Activated T-helper 1 cell treated with anti-CD3 and anti-CD28 coated beads, Interleukin-12 subunit alpha, Interleukin-12 subunit beta, Interleukin-2, Interleukin-4 antibody, amounts not matched to agents 30 ng/mL and 10 ng/mL and 1 ng/mL, durations not matched to agents 14 hours and 24 hours and 36 hours (primary cell): ENCODE results near the gene SPATC1L. TPM values are rescaled to one million over a fixed set of nuclear protein-coding genes. Genes with fewer than 3 reads are reported as not detected.
"Not testable (repeated sequence)": the region's sequence is repeated elsewhere in the genome, so short reads cannot be mapped to it uniquely, and the experiment has no call there.

Source experiments
- DNase-seq: peaks from one replicate; pipeline ENCODE4 v3.0.0; 2021; ENCODE audit warnings: low spot score
- H3K27ac Mint-ChIP-seq: one replicate; pipeline ENCODE4 v1.8.0; 2021; ENCODE audit warnings: mild to moderate bottlenecking, mixed read lengths
- H3K27me3 Mint-ChIP-seq: one replicate; pipeline ENCODE4 v1.8.0; 2022; ENCODE audit warnings: mild to moderate bottlenecking, moderate library complexity, mixed read lengths; ENCODE audit not compliant: insufficient read depth
- H3K36me3 Mint-ChIP-seq: one replicate; pipeline ENCODE4 v1.8.0; 2021; ENCODE audit warnings: low read depth, mixed read lengths
- H3K4me1 Mint-ChIP-seq: one replicate; pipeline ENCODE4 v1.8.0; 2021; ENCODE audit warnings: low read depth, mixed read lengths
- H3K4me3 Mint-ChIP-seq: one replicate; pipeline ENCODE4 v1.8.0; 2021; ENCODE audit warnings: mild to moderate bottlenecking, moderate library complexity, mixed read lengths
- H3K9me3 Mint-ChIP-seq: one replicate; pipeline ENCODE4 v1.8.0; 2021; ENCODE audit warnings: mixed read lengths
- intact Hi-C: fragments of 100-400 bp; cut with micrococcal nuclease; formaldehyde crosslinking; loops from one replicate; pipeline ENCODE4 v1.15.1; 2024
- total RNA-seq: library from RNA; stranded (reverse); gene quantifications from 2 replicates; pipeline ENCODE4 v1.2.3, GENCODE V29; 2022

Gene SPATC1L
- total RNA-seq, result 12.1 and 12.8 TPM in 2 replicates

DNA sequence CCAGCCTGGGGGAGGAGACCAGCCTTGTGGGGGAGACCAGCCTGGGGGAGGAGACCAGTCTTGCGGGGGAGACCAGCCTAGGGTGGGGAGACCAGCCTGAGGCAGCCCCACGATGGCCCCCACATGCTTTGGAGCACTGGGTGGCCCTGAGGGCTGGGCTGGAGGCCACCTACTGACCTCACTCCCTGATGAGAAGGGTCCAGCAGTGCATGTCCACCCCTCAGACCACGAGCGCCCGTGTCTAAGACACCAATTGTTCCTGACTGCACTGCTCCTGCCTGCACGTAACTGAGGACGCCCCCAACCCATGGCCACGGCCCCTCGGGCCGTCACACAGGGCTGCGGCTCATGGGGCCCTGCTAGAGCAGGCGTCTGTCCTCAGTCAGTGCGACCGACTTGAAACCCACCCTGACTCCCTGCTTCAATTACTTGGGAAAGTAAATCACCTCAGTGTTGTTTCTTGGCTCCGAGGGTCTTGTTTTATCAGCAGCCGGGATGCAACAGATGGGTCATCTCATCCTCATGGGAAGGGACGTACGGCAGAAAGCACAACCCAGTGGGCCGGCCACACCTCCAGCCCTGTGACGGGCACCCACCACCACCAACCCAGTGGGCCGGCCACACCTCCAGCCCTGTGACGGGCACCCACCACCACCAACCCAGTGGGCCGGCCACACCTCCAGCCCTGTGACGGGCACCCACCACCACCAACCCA, at the start of gene SPATC1L:
Gene SPATC1L, minus strand, starts transcription at position 550 of the 715 bp plus-strand sequence. CDS start 1,643 bp downstream, outside the sequence.
- Mint-ChIP-seq H3K4me3 (peak within 1 kb of the TSS; percentile 85), H3K9me3 (no peaks in the 10 kb centered on the region), H3K27me3 (no peaks in the 10 kb centered on the region), H3K4me1 (no peaks in the 10 kb centered on the region), H3K27ac (peak within 1 kb of the TSS; percentile 71), H3K36me3 (peaks cover 3% of the 10 kb centered on the region)
- intact Hi-C loops, result loop anchor here (1.0 kb wide), 4 partner anchors 41 to 211 kb away; partner anchors contain the start of genes LSS and PCNT
- DNase-seq, result no peak

DNA sequence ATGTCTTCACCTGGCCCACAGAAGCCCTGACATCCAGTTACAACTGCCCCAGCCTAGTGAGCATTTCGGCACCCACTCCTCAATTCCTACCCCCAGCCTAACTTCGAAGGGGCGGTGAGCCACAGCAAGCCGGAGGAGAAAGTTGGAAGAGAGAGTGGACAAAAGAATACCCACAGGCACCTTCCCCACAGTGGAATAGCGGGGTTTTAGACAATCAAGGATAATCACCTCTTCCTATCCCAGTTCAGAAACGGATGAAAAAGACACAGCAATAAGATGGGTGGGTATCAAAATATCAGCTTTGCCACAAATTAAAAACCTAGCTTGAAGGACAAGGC, 45.6 kb upstream of the SPATC1L start:
- peaks cover 48% of the 10 kb centered on the region for H3K36me3 Mint-ChIP-seq
- intact Hi-C loops, result loop anchor here (1.0 to 2.0 kb wide), 3 partner anchors 69 to 229 kb away; partner anchors contain the start of gene DIP2A
- peak overlapping the region; percentile 84 for H3K27ac Mint-ChIP-seq
- no peak for DNase-seq
- no peaks in the 10 kb centered on the region for H3K27me3 Mint-ChIP-seq
- H3K9me3 Mint-ChIP-seq, result no peaks in the 10 kb centered on the region
- peak overlapping the region; percentile 92 for H3K4me3 Mint-ChIP-seq
- H3K4me1 Mint-ChIP-seq, result peaks cover 68% of the 10 kb centered on the region

DNA sequence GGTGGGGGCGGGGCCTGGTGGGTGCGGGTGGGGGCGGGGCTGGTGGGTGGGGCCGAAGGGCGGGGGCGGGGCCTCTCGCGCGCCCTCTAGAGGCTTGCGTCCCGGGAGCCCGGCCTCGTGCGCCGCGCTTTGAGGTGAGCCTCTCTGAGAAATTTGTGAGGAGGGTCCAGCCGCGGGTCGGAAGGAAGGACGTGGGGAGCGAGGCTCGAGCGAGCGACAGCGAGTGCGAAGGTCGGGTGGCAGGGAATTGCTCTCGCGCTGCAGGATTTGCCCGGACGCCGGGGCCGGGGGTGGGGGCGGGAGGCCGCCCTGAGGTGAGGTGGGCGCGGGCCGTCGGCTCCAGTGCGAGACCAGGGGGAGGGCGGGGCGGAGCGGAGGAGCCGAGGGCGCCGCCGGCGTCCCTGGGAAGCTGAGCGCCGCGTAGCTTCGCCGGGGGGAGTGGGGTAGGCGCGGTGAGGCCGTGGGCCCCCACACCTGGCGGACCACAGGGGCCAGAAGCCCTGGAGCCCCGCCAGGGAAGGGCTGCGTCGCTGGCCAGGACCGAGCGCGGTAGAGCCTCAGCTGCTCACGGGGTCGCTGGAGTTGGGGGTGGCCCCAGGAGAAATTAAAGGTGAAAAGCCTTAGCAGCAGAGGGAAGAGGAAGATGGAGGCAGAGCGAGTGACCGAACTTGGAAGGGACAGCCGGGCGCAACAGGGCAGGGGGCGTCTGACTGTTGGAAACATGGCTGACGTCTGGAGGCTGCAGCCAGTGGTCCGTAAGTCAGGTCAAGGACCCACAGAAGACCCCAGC, 45.1 kb upstream of the SPATC1L start:
- peak overlapping the region; percentile 92 for H3K4me3 Mint-ChIP-seq
- H3K36me3 Mint-ChIP-seq, result peaks cover 42% of the 10 kb centered on the region
- peak overlapping the region; percentile 99 for H3K27ac Mint-ChIP-seq
- DNase-seq, result no peak
- H3K4me1 Mint-ChIP-seq, result peaks cover 68% of the 10 kb centered on the region
- intact Hi-C loops, result loop anchor here (1.0 to 2.0 kb wide), 3 partner anchors 69 to 229 kb away; partner anchors contain the start of gene DIP2A
- no peaks in the 10 kb centered on the region for H3K9me3 Mint-ChIP-seq
- H3K27me3 Mint-ChIP-seq, result no peaks in the 10 kb centered on the region

- Mint-ChIP-seq H3K9me3 (no peaks in the 10 kb centered on the region), H3K4me1 (peaks cover 60% of the 10 kb centered on the region), H3K4me3 (peak within 1 kb of the TSS; percentile 92), H3K36me3 (peaks cover 35% of the 10 kb centered on the region), H3K27ac (peak within 1 kb of the TSS; percentile 99), H3K27me3 (no peaks in the 10 kb centered on the region)
- DNase-seq, result peak; percentile 97
- intact Hi-C loops, result loop anchor here (1.0 to 2.0 kb wide), 8 partner anchors 25 to 255 kb away; partner anchors contain the start of genes DIP2A, PCNT, SPATC1L and YBEY
These were observed 44.2 kb upstream of the SPATC1L start, which contains the start of gene LSS for GRCh38 chr21:46228345-46229051. TSS of gene LSS (minus strand) at chr21:46228774. CDS start at chr21:46228745, 29 bp downstream.

- Mint-ChIP-seq H3K4me3 (peak overlapping the region; percentile 79), H3K9me3 (no peaks in the 10 kb centered on the region), H3K4me1 (peaks cover 56% of the 10 kb centered on the region), H3K27ac (peak overlapping the region; percentile 32), H3K36me3 (peaks cover 29% of the 10 kb centered on the region), H3K27me3 (no peaks in the 10 kb centered on the region)
- no peak for DNase-seq
- intact Hi-C loops, result loop anchor here (1.0 to 2.0 kb wide), 7 partner anchors 25 to 255 kb away; partner anchors contain the start of genes DIP2A, PCNT, SPATC1L and YBEY
These were observed 43.6 kb upstream of the SPATC1L start for GRCh38 chr21:46227811-46228344.

DNA sequence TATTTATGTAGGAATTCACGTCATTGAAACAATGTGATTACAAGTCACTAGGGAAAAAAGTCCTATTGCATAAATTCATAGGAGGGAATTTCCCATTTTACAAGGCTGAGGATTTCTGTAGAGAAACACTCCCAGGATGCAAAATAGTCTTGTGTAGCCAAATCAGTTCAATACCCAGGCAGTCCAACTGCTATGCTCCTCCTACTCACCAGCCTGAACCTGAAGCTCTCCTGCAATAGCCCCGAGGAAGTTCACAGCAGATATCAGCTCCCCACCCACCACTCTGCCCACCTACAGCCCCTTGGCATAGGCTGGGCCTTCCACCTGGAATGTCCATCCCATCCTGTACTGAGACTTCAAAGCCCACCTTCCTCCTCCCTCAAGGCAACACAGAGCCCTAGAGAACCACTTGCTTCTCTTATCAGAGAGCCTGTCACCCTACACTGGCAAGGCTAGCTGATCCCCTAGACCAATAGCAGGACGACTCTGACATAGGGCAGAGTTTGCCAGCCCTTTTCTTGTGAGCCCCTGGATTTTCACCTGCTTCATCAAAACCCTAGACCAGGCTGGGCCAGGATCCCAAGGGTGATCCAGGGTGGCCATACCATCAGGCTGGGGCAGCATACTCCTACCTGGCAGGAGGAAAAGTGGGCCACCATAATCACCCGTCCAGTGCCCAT, 42.8 kb upstream of the SPATC1L start:
- peaks cover 57% of the 10 kb centered on the region for H3K4me1 Mint-ChIP-seq
- intact Hi-C loops, result no loop called here
- H3K36me3 Mint-ChIP-seq, result peaks cover 23% of the 10 kb centered on the region
- peak overlapping the region; percentile 79 for H3K4me3 Mint-ChIP-seq
- no peak for DNase-seq
- H3K27ac Mint-ChIP-seq, result peak overlapping the region; percentile 70
- H3K27me3 Mint-ChIP-seq, result no peaks in the 10 kb centered on the region
- H3K9me3 Mint-ChIP-seq, result no peaks in the 10 kb centered on the region

DNA sequence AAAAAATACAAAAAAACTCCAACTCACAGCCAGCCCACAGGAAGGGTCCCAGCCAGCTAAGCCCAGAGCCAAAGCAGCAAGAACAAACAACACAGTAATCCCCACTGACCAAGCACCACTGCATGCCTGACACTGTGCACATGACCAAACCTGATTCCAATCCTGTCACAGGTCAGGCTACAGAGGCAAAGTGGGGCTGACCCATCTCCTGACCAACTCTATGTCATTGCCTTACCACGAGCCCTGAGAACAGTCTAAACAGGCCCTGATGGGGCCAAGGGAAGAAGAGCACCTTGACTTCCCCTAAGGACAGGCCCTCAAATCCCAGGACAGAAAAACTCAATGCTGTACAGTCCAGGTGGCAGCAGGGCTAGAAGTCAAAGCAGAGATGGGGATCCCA, 41.9 kb upstream of the SPATC1L start:
- no peak for DNase-seq
- Mint-ChIP-seq H3K4me1 (peaks cover 54% of the 10 kb centered on the region), H3K27ac (no peak overlapping the region), H3K27me3 (no peaks in the 10 kb centered on the region), H3K9me3 (no peaks in the 10 kb centered on the region), H3K36me3 (peaks cover 16% of the 10 kb centered on the region), H3K4me3 (peak overlapping the region; percentile 7)
- intact Hi-C loops, result no loop called here

- H3K27ac Mint-ChIP-seq, H3K9me3 Mint-ChIP-seq, H3K27me3 Mint-ChIP-seq, intact Hi-C loops, DNase-seq, H3K4me3 Mint-ChIP-seq: not testable (repeated sequence)
- H3K36me3 Mint-ChIP-seq, result peaks cover 16% of the 10 kb centered on the region
- peaks cover 35% of the 10 kb centered on the region for H3K4me1 Mint-ChIP-seq
These were observed 39.4 kb upstream of the SPATC1L start for GRCh38 chr21:46223661-46224060.

DNA sequence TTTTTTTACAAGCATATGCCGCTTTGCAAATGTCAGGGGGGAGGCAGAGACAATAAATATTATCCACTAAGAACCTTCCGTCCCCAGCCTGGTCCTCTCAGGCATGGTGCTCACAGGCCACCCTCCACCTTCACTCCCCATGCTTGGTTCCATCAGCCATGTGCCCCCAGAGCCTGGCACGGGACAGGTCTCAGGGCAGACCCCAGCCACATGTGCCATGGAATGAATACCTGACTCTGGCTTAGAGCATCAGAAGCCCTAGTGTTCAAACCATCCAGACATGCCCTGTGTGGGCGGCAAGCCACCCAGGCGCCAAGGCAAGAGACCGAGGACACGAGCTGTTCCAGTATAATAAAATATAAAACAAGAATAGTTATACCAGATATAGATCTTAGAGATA, 39.0 kb upstream of the SPATC1L start:
- DNase-seq, result no peak
- H3K4me3 Mint-ChIP-seq, result no peak overlapping the region

GRCh38 chr21:46222436-46223116, 38.3 kb upstream of the SPATC1L start:
- H3K9me3 Mint-ChIP-seq, result no peaks in the 10 kb centered on the region
- H3K27ac Mint-ChIP-seq, result no peak overlapping the region
- intact Hi-C loops, result no loop called here

More for the DNA sequence above, 39.0 kb upstream of the SPATC1L start:
- H3K27me3 Mint-ChIP-seq, result no peaks in the 10 kb centered on the region
- peaks cover 16% of the 10 kb centered on the region for H3K36me3 Mint-ChIP-seq
- no peak overlapping the region for H3K27ac Mint-ChIP-seq
- intact Hi-C loops, result no loop called here
- H3K9me3 Mint-ChIP-seq, result no peaks in the 10 kb centered on the region
- peaks cover 35% of the 10 kb centered on the region for H3K4me1 Mint-ChIP-seq

GRCh38 chr21:46221664-46222435, 37.6 kb upstream of the SPATC1L start:
- Mint-ChIP-seq H3K9me3 (no peaks in the 10 kb centered on the region), H3K4me3 (no peak overlapping the region), H3K36me3 (peaks cover 16% of the 10 kb centered on the region), H3K27me3 (no peaks in the 10 kb centered on the region), H3K27ac (no peak overlapping the region), H3K4me1 (peaks cover 23% of the 10 kb centered on the region)
- DNase-seq, result no peak
- intact Hi-C loops, result no loop called here

More at GRCh38 chr21:46222436-46223116, 38.3 kb upstream of the SPATC1L start:
- no peaks in the 10 kb centered on the region for H3K27me3 Mint-ChIP-seq
- H3K4me3 Mint-ChIP-seq, result no peak overlapping the region
- peaks cover 16% of the 10 kb centered on the region for H3K36me3 Mint-ChIP-seq
- no peak for DNase-seq
- peaks cover 30% of the 10 kb centered on the region for H3K4me1 Mint-ChIP-seq
